Measurements from ENCODE around the gene HUS1.

DNA sequence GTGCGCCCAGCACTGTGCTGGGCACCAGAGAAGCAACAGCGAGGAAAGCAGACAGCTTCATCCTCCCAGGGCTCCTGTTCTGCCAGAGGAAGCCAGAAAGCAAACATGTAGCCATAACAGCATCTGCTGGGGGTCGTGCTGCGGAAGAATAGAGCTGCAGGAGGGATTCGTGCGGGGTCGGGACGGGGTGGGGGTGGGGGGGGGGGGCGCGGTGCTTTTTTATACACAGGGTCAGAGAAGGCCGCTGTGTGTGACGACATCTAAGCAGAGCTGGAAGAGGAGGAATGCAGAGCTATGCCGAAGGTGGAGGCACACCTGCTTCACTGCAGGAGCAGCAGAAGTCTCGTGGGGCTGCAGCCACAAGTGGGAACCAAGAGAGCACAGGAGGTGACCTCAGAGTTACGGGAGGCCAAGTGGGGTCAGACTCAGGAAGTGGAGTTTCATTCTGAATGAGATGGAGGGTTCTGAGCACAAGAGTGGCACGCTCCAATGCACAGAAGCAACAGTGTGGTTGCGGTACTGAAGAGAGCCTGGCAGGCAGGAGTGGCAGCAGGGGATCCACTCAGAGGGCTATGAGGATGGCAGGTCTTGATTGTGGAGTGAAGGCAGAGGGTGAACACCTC is 42.2 kb downstream of the HUS1 start:
- TF ChIP-seq CHD1 (IDR thresholded peaks at IDR 0.05; ENCODE audit: low read depth, low read length): no peak
- TF ChIP-seq, protein P1, sequence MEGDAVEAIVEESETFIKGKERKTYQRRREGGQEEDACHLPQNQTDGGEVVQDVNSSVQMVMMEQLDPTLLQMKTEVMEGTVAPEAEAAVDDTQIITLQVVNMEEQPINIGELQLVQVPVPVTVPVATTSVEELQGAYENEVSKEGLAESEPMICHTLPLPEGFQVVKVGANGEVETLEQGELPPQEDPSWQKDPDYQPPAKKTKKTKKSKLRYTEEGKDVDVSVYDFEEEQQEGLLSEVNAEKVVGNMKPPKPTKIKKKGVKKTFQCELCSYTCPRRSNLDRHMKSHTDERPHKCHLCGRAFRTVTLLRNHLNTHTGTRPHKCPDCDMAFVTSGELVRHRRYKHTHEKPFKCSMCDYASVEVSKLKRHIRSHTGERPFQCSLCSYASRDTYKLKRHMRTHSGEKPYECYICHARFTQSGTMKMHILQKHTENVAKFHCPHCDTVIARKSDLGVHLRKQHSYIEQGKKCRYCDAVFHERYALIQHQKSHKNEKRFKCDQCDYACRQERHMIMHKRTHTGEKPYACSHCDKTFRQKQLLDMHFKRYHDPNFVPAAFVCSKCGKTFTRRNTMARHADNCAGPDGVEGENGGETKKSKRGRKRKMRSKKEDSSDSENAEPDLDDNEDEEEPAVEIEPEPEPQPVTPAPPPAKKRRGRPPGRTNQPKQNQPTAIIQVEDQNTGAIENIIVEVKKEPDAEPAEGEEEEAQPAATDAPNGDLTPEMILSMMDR (conservative IDR thresholded peaks at IDR 0.05; ENCODE audit: low read depth, low read length): no peak
- TF ChIP-seq, protein P2, sequence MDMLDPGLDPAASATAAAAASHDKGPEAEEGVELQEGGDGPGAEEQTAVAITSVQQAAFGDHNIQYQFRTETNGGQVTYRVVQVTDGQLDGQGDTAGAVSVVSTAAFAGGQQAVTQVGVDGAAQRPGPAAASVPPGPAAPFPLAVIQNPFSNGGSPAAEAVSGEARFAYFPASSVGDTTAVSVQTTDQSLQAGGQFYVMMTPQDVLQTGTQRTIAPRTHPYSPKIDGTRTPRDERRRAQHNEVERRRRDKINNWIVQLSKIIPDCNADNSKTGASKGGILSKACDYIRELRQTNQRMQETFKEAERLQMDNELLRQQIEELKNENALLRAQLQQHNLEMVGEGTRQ (IDR thresholded peaks at IDR 0.05; ENCODE audit: low read depth, low read length): no peak
- no peak for TF ChIP-seq FOS (IDR thresholded peaks at IDR 0.05; ENCODE audit: low read depth, low read length)
- TF ChIP-seq RFX5 (IDR thresholded peaks at IDR 0.05; ENCODE audit: low read depth, low read length): no peak
- TF ChIP-seq POLR2A (IDR thresholded peaks at IDR 0.05; ENCODE audit: low read depth, low read length): no peak
- no peak for TF ChIP-seq RCOR1 (IDR thresholded peaks at IDR 0.05; ENCODE audit: insufficient replicate concordance, low read length)
- no peak for TF ChIP-seq RAD21 (IDR thresholded peaks at IDR 0.05; ENCODE audit: low read length)
